DOHH2 (cell line): Measurements from ENCODE around the gene NUCKS1.

Experiments used
- H3F3A ChIP-seq: fragments of 200-600 bp; sonication (generic), shearing (Covaris generic); 2 replicates; pipeline ENCODE4 v1.6.0; 2016; ENCODE audit warnings: antibody characterized with exemption, mild to moderate bottlenecking; ENCODE audit not compliant: control insufficient read depth, insufficient read depth
- H3K27ac ChIP-seq: fragments of 200-600 bp; sonication (generic); 2 replicates; pipeline ENCODE4 v1.5.1; 2014; ENCODE audit warnings: low read depth, mild to moderate bottlenecking, low read length, moderate library complexity
- H3K27me3 ChIP-seq: fragments of 200-600 bp; sonication (generic); 2 replicates; pipeline ENCODE4 v1.6.1; 2014; ENCODE audit warnings: mild to moderate bottlenecking, low read length, mixed read lengths; ENCODE audit not compliant: control insufficient read depth
- H3K36me3 ChIP-seq: fragments of 200-600 bp; sonication (generic); 2 replicates; pipeline ENCODE4 v1.6.1; 2014; ENCODE audit warnings: mild to moderate bottlenecking, low read length, moderate library complexity, mixed read lengths; ENCODE audit not compliant: control insufficient read depth
- H3K4me1 ChIP-seq: fragments of 200-600 bp; sonication (generic); 2 replicates; pipeline ENCODE4 v1.6.1; 2014; ENCODE audit warnings: mild to moderate bottlenecking, low read length, mixed read lengths; ENCODE audit not compliant: control insufficient read depth
- H3K4me2 ChIP-seq: fragments of 200-600 bp; sonication (generic); 2 replicates; pipeline ENCODE4 v1.6.0; 2014; ENCODE audit warnings: mild to moderate bottlenecking, low read length, moderate library complexity
- H3K4me3 ChIP-seq: fragments of 200-600 bp; sonication (generic); 2 replicates; pipeline ENCODE4 v1.5.1; 2014; ENCODE audit warnings: mild to moderate bottlenecking, low read length, mixed read lengths
- H3K79me2 ChIP-seq: fragments of 200-600 bp; sonication (generic); 2 replicates; pipeline ENCODE4 v1.6.1; 2014; ENCODE audit warnings: mild to moderate bottlenecking, low read length, mixed read lengths; ENCODE audit not compliant: control insufficient read depth
- H3K9me2 ChIP-seq: fragments of 200-600 bp; sonication (generic); replicated peaks from 2 replicates; pipeline ENCODE4 v1.6.1; 2014; ENCODE audit warnings: mild to moderate bottlenecking, low read length, mixed read lengths; ENCODE audit not compliant: control insufficient read depth
- H3K9me3 ChIP-seq: fragments of 200-600 bp; sonication (generic); 2 replicates; pipeline ENCODE4 v1.6.1; 2014; ENCODE audit warnings: antibody characterized with exemption, low read length, mixed read lengths; ENCODE audit not compliant: control insufficient read depth, insufficient read depth
- H4K20me1 ChIP-seq: fragments of 200-600 bp; sonication (generic); 2 replicates; pipeline ENCODE4 v1.6.0; 2014; ENCODE audit warnings: low read depth, mild to moderate bottlenecking, antibody characterized with exemption, low read length, moderate library complexity; ENCODE audit not compliant: control insufficient read depth, insufficient read depth
- CTCF ChIP-seq: fragments of 200-600 bp; sonication (generic); IDR thresholded peaks from one replicate; pipeline ENCODE4 v1.5.1; 2014; ENCODE audit warnings: antibody characterized with exemption, mild to moderate bottlenecking, low read depth, low read length; ENCODE audit not compliant: poor library complexity, severe bottlenecking
- EZH2phosphoT487 ChIP-seq: fragments of 200-600 bp; sonication (generic); IDR thresholded peaks from 2 replicates; pipeline ENCODE4 v1.6.1; 2017; ENCODE audit warnings: borderline replicate concordance, mild to moderate bottlenecking, antibody characterized with exemption, low read length, moderate library complexity, mixed read lengths

Gene NUCKS1

GRCh38 chr1:205782627-205783432 is 32.8 kb upstream of the NUCKS1 start:
- Histone ChIP-seq H4K20me1 (no peaks in the 10 kb centered on the region), H3K4me2 (no peak overlapping the region), H3K4me3 (no peak overlapping the region), H3F3A (peaks cover 3% of the 10 kb centered on the region; the same call in 1 of the 2 replicates), H3K4me1 (peaks cover 9% of the 10 kb centered on the region), H3K9me2 (no peaks in the 10 kb centered on the region), H3K27me3 (no peaks in the 10 kb centered on the region; the same call in 1 of the 2 replicates), H3K36me3 (no peaks in the 10 kb centered on the region), H3K27ac (no peak overlapping the region), H3K9me3 (no peaks in the 10 kb centered on the region), H3K79me2 (no peaks in the 10 kb centered on the region)
- TF ChIP-seq EZH2phosphoT487, result no peak
- no peak for TF ChIP-seq CTCF

GRCh38 chr1:205780335-205780734 is 30.4 kb upstream of the NUCKS1 start:
- no peaks in the 10 kb centered on the region for H3K27me3 ChIP-seq
- H3K27ac ChIP-seq, result no peak overlapping the region
- H3F3A ChIP-seq, result peaks cover 3% of the 10 kb centered on the region; the same call in 1 of the 2 replicates
- peaks cover 15% of the 10 kb centered on the region for H3K4me1 ChIP-seq
- H4K20me1 ChIP-seq, result no peaks in the 10 kb centered on the region
- H3K79me2 ChIP-seq, result no peaks in the 10 kb centered on the region
- no peaks in the 10 kb centered on the region for H3K9me3 ChIP-seq
- no peaks in the 10 kb centered on the region for H3K36me3 ChIP-seq
- H3K9me2 ChIP-seq, result no peaks in the 10 kb centered on the region
- TF ChIP-seq CTCF, result no peak
- TF ChIP-seq EZH2phosphoT487, result no peak
- no peak overlapping the region for H3K4me3 ChIP-seq
- no peak overlapping the region for H3K4me2 ChIP-seq

- H3K27ac ChIP-seq, result no peak overlapping the region
Observed at GRCh38 chr1:205777994-205778393, 28.0 kb upstream of the NUCKS1 start.

More at GRCh38 chr1:205777994-205778393, 28.0 kb upstream of the NUCKS1 start:
- Histone ChIP-seq H3K36me3 (no peaks in the 10 kb centered on the region), H3K9me2 (no peaks in the 10 kb centered on the region), H3K4me2 (no peak overlapping the region), H3K27me3 (peaks cover 4% of the 10 kb centered on the region; the same call in 1 of the 2 replicates), H3K79me2 (no peaks in the 10 kb centered on the region), H3F3A (peaks cover 5% of the 10 kb centered on the region; the same call in 1 of the 2 replicates), H3K4me3 (no peak overlapping the region), H3K4me1 (peaks cover 22% of the 10 kb centered on the region), H3K9me3 (no peaks in the 10 kb centered on the region), H4K20me1 (no peaks in the 10 kb centered on the region)
- no peak for TF ChIP-seq CTCF
- no peak for TF ChIP-seq EZH2phosphoT487
